Testis (tissue), 3 donors: ENCODE data around the gene LRRK1. TPM values are rescaled to one million over a fixed set of nuclear protein-coding genes. Genes with fewer than 3 reads are reported as not detected.

Experiments used
- DNase-seq: peaks from one replicate; pipeline ENCODE4 v3.0.0-alpha.2; 2019
- H3K27ac ChIP-seq, 2 donors: fragments of 200-600 bp; sonication (generic); one replicate each; pipeline ENCODE4 v1.5.1; 2019
- H3K27me3 ChIP-seq: fragments of 200-600 bp; sonication (generic); one replicate; pipeline ENCODE4 v1.5.1; 2019
- H3K36me3 ChIP-seq: fragments of 200-600 bp; sonication (generic); one replicate; pipeline ENCODE4 v1.5.1; 2017; ENCODE audit warnings: low read depth; ENCODE audit errors: missing control alignments
- H3K4me1 ChIP-seq: fragments of 200-600 bp; sonication (generic); one replicate; pipeline ENCODE4 v1.5.1; 2019
- H3K4me3 ChIP-seq, 2 donors: fragments of 200-600 bp; sonication (generic); one replicate each; pipeline ENCODE4 v1.5.1; 2017 to 2019
- H3K9me3 ChIP-seq: fragments of 200-600 bp; sonication (generic); one replicate; pipeline ENCODE4 v1.5.1; 2017
- POLR2A ChIP-seq: fragments of 450-650 bp; IDR thresholded peaks from one replicate; pipeline ENCODE4 v1.6.1; 2017; ENCODE audit warnings: antibody characterized with exemption, mild to moderate bottlenecking, moderate library complexity
- WGBS, 2 donors: methylation state at CpG; one replicate each; pipeline ENCODE4 v1.1.5; 2018; 5-methylcytosine and 5-hydroxymethylcytosine counted together
- intact Hi-C: fragments of 100-400 bp; cut with DNase I; formaldehyde crosslinking; loops from one replicate; pipeline ENCODE4 v1.15.1; 2023; ENCODE audit warnings: low total_unique reads
- polyA plus RNA-seq: library from polyadenylated mRNA; stranded (reverse); fragments of 350-450 nt; fragmentation: Illumina TruSeq; extraction: RNeasy Lipid Tissue Mini Kit (QIAGEN cat#74804); gene quantifications from one replicate; pipeline ENCODE4 v1.2.3, GENCODE V29; 2014; ENCODE audit warnings: low read depth, low replicate concordance; ENCODE audit not compliant: insufficient read depth
- total RNA-seq, 2 donors: library from RNA; depleted of rRNA; stranded (reverse); fragments of >200 nt; gene quantifications; one replicate each; pipeline ENCODE4 v1.2.3, GENCODE V29; 2016
- TF ChIP-seq, protein P1 (sequence below), 3 experiments: fragments of 450-650 bp in 2 of 3; fragments of 200-600 bp in 1 of 3; sonication (generic) in 1 of 3; IDR thresholded peaks; one replicate each; pipeline ENCODE4 v1.5.1; 2016 to 2019; ENCODE audit warnings: antibody characterized with exemption in 3 of 3, mild to moderate bottlenecking in 2 of 3, moderate library complexity in 1 of 3

Gene LRRK1
- total and polyA plus RNA-seq, 3 donors from 2014 or later = 18.8 to 24.6 (median 23.0) TPM

DNA sequence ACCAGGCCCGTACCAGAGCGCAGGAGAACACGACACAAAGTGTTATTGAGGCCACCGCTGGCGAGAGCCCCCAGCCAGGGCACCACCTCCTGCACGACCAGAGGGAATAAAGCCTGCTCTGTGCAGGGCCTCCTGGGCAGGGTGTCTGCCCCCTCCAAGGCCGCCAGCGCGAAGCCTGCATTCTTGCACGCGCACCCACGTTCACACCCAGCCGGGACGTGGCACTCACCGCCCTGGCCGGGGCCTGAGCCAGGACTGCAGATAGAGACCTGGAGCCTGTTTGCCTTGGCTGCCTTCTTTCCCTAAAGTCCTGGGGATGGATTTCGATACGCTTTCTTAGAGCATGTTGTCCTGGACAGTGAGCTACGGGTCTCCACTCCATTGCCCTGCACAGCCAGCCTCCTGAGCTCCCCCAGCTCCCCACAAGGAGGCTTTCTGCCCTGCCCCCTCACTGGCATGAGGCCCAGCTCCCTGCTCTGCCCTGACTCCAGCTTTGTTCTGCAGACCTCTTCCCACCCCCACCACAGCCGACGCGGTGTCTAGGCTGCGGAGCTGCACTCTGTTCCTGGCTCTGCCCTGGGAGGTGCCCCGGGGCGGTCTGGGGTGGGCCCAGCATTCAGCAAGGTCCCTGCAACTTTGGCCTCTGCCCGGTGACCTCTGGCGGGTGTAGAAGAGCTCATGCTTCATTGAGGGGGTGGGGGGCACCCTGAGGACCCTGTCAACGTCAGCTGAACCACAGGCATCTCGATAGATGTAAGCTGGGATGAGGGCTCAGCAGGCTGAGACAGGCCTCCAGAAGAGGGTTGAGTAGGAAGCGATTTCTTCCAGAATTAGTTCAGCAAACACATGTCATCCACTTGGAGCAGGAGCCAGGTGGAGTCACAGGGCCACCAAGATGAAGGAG, 145.0 kb downstream of the LRRK1 start:
- peak; percentile 80 for DNase-seq
- Histone ChIP-seq H3K4me1 (peaks cover 43% of the 10 kb centered on the region), H3K9me3 (no peaks in the 10 kb centered on the region), H3K36me3 (no peaks in the 10 kb centered on the region), H3K27me3 (no peaks in the 10 kb centered on the region), H3K27ac (peak overlapping the region; percentile 17 to 55), H3K4me3 (no peak overlapping the region)
- 40 to 64% methylated on average over 10 to 29 of the region's 30 CpGs for WGBS, 2 donors
- no peak for TF ChIP-seq POLR2A
- TF ChIP-seq, protein P1, sequence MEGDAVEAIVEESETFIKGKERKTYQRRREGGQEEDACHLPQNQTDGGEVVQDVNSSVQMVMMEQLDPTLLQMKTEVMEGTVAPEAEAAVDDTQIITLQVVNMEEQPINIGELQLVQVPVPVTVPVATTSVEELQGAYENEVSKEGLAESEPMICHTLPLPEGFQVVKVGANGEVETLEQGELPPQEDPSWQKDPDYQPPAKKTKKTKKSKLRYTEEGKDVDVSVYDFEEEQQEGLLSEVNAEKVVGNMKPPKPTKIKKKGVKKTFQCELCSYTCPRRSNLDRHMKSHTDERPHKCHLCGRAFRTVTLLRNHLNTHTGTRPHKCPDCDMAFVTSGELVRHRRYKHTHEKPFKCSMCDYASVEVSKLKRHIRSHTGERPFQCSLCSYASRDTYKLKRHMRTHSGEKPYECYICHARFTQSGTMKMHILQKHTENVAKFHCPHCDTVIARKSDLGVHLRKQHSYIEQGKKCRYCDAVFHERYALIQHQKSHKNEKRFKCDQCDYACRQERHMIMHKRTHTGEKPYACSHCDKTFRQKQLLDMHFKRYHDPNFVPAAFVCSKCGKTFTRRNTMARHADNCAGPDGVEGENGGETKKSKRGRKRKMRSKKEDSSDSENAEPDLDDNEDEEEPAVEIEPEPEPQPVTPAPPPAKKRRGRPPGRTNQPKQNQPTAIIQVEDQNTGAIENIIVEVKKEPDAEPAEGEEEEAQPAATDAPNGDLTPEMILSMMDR (IDR thresholded peaks at IDR 0.05) = no peak
- intact Hi-C loops = no loop called here

- DNase-seq = no peak
- TF ChIP-seq, protein P1 (IDR thresholded peaks at IDR 0.05) = no peak
- H3K4me3 ChIP-seq = no peak overlapping the region
- peaks cover 45% of the 10 kb centered on the region for H3K4me1 ChIP-seq
- H3K9me3 ChIP-seq = no peaks in the 10 kb centered on the region
- H3K36me3 ChIP-seq = no peaks in the 10 kb centered on the region
- H3K27ac ChIP-seq = peak overlapping the region; percentile 17 to 55
- intact Hi-C loops = no loop called here
- no peaks in the 10 kb centered on the region for H3K27me3 ChIP-seq
- WGBS, 2 donors = 92 to 93% methylated on average over 12 to 19 of the region's 19 CpGs
Observed at GRCh38 chr15:101064795-101065569, 145.8 kb downstream of the LRRK1 start.

DNA sequence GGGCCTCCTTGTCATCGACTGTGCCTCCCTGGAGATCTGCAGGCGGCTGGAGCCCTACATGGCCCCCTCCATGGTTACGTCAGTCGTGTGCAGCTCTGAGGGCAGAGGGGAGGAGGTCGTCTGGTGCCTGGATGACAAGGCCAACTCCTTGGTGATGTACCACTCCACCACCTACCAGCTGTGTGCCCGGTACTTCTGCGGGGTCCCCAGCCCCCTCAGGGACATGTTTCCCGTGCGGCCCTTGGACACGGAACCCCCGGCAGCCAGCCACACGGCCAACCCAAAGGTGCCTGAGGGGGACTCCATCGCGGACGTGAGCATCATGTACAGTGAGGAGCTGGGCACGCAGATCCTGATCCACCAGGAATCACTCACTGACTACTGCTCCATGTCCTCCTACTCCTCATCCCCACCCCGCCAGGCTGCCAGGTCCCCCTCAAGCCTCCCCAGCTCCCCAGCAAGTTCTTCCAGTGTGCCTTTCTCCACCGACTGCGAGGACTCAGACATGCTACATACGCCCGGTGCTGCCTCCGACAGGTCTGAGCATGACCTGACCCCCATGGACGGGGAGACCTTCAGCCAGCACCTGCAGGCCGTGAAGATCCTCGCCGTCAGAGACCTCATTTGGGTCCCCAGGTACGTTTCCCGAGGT, 146.5 kb downstream of the LRRK1 start:
- no peak for DNase-seq
- H3K4me3 ChIP-seq = no peak overlapping the region
- no peaks in the 10 kb centered on the region for H3K27me3 ChIP-seq
- WGBS, 2 donors = 91 to 95% methylated on average over 6 to 26 of the region's 28 CpGs
- TF ChIP-seq, protein P1 (IDR thresholded peaks at IDR 0.05) = no peak
- no peak for TF ChIP-seq POLR2A
- H3K27ac ChIP-seq = peak overlapping the region in 1 of 2 donors; percentile 17
- intact Hi-C loops = no loop called here
- no peaks in the 10 kb centered on the region for H3K9me3 ChIP-seq
- H3K36me3 ChIP-seq = no peaks in the 10 kb centered on the region
- H3K4me1 ChIP-seq = peaks cover 52% of the 10 kb centered on the region

DNA sequence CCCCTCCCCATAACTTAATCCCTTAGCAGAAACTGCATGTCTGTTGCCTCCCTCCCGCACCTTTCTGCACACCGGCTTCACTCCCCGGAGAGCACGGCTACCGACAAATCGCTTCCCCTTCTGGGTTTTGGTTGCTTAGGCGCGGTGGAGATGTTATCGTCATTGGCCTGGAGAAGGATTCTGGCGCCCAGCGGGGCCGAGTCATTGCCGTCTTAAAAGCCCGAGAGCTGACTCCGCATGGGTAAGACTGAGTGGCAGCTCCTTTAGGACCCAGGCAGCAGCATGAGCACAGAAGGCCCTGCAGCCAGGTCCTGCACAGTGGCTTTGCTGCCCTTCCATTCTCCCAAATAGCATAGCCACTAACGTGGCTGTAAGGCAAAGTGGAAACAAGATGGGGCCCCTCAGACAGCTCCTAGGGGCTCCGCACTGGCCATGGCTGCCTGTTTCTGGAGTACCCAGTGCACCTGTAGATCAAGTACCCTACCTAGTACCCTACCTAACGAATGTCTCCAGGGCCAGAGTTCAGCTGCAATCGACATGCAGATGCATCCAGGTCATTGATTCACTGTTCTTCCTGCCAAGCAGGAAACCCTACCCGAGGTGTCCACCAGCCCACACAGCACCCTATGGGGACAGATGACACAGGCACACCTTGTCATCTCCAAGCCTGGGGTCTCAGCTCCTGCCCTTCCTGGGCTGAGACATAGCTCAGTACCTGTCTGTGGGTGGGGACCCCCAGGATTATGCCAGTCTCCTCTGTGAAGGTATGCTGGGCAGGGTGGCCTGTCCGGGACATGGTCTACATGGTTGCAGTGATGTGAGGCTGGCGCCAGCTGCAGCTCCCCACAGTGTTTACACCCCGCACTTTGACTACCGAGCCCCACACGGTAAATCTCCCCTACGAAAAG, 147.6 kb downstream of the LRRK1 start:
- no peak for TF ChIP-seq POLR2A
- TF ChIP-seq, protein P1 (IDR thresholded peaks at IDR 0.05) = no peak
- Histone ChIP-seq H3K27me3 (no peaks in the 10 kb centered on the region), H3K4me3 (no peak overlapping the region), H3K27ac (no peak overlapping the region), H3K4me1 (peaks cover 55% of the 10 kb centered on the region), H3K9me3 (no peaks in the 10 kb centered on the region), H3K36me3 (no peaks in the 10 kb centered on the region)
- intact Hi-C loops = no loop called here
- DNase-seq = no peak
- 92 to 93% methylated on average over 20 to 25 of the region's 26 CpGs for WGBS, 2 donors
